Measurements from ENCODE around the gene RAB27A.

GRCh38 chr15:55237219-55238130 is 52.1 kb downstream of the RAB27A start:
- TF ChIP-seq CTCF (IDR thresholded peaks at IDR 0.05 in 2 of 3, conservative IDR thresholded peaks at IDR 0.05 in 1 of 3; ENCODE audit: control insufficient read depth in 2 of 3, extremely low read depth in 1 of 3, insufficient read depth in 1 of 3, low read depth in 3 of 3, low read length in 3 of 3): no peak
- no peak for TF ChIP-seq REST (IDR thresholded peaks at IDR 0.05; ENCODE audit: low read depth, low read length)
- no peak for TF ChIP-seq POLR2A (IDR thresholded peaks at IDR 0.05; ENCODE audit: low read depth, low read length)
- no peak for TF ChIP-seq EZH2 (IDR thresholded peaks at IDR 0.05; ENCODE audit: borderline replicate concordance, control insufficient read depth, low read depth, low read length)
- TF ChIP-seq TCF7 (IDR thresholded peaks at IDR 0.05; ENCODE audit: borderline replicate concordance): no peak
- TF ChIP-seq CEBPZ (IDR thresholded peaks at IDR 0.05; ENCODE audit: low read depth, low read length): no peak
